ENCODE data around the gene GOLPH3. TPM values are rescaled to one million over a fixed set of nuclear protein-coding genes. Genes with fewer than 3 reads are reported as not detected.

GOLPH3 gene
- total and polyA plus RNA-seq, 2 experiments from 2014 or later: 68.5 to 96.1 TPM

DNA sequence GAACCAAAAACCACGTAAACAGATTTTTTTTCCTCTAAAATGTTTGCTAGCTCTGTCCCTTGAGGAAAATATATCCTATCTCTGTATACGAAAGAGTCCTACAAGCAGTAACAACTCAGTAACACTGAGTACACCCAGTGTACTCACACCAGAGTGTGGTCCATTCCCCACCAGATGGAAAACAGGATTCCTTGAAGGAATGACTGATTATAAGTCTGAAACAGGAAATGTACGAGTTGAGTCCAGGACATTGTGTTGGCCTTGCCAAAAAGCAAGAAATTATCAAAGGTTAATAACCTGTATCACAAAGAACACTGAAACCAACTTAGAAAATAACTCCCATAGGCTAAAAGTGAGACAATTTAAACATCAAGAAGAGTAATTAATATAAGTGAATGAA lies 20.4 kb downstream of the GOLPH3 start:
- TF ChIP-seq CREB1 (CRISPR knock-in tag; IDR thresholded peaks at IDR 0.05; ENCODE audit: low read depth) (no peak), ZNF114 (CRISPR knock-in tag; IDR thresholded peaks at IDR 0.05) (no peak), JUNB (IDR thresholded peaks at IDR 0.05; ENCODE audit: unreplicated experiment) (no peak), EZH2 (IDR thresholded peaks at IDR 0.05; ENCODE audit: low read depth, unreplicated experiment) (no peak), NANOG (IDR thresholded peaks at IDR 0.05; ENCODE audit: borderline replicate concordance) (no peak), ZNF331 (CRISPR knock-in tag; IDR thresholded peaks at IDR 0.05; ENCODE audit: low read depth) (no peak), STAT1 (IDR thresholded peaks at IDR 0.05; ENCODE audit: unreplicated experiment) (no peak), ZNF462 (CRISPR knock-in tag; IDR thresholded peaks at IDR 0.05) (no peak), POLR2AphosphoS5 (IDR thresholded peaks at IDR 0.05; ENCODE audit: low read depth) (no peak), EZH2phosphoT487 (IDR thresholded peaks at IDR 0.05; ENCODE audit: unreplicated experiment) (no peak)
- TF ChIP-seq, protein P1, sequence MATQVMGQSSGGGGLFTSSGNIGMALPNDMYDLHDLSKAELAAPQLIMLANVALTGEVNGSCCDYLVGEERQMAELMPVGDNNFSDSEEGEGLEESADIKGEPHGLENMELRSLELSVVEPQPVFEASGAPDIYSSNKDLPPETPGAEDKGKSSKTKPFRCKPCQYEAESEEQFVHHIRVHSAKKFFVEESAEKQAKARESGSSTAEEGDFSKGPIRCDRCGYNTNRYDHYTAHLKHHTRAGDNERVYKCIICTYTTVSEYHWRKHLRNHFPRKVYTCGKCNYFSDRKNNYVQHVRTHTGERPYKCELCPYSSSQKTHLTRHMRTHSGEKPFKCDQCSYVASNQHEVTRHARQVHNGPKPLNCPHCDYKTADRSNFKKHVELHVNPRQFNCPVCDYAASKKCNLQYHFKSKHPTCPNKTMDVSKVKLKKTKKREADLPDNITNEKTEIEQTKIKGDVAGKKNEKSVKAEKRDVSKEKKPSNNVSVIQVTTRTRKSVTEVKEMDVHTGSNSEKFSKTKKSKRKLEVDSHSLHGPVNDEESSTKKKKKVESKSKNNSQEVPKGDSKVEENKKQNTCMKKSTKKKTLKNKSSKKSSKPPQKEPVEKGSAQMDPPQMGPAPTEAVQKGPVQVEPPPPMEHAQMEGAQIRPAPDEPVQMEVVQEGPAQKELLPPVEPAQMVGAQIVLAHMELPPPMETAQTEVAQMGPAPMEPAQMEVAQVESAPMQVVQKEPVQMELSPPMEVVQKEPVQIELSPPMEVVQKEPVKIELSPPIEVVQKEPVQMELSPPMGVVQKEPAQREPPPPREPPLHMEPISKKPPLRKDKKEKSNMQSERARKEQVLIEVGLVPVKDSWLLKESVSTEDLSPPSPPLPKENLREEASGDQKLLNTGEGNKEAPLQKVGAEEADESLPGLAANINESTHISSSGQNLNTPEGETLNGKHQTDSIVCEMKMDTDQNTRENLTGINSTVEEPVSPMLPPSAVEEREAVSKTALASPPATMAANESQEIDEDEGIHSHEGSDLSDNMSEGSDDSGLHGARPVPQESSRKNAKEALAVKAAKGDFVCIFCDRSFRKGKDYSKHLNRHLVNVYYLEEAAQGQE (IDR thresholded peaks at IDR 0.05; ENCODE audit: unreplicated experiment): no peak
- TF ChIP-seq, protein P2, sequence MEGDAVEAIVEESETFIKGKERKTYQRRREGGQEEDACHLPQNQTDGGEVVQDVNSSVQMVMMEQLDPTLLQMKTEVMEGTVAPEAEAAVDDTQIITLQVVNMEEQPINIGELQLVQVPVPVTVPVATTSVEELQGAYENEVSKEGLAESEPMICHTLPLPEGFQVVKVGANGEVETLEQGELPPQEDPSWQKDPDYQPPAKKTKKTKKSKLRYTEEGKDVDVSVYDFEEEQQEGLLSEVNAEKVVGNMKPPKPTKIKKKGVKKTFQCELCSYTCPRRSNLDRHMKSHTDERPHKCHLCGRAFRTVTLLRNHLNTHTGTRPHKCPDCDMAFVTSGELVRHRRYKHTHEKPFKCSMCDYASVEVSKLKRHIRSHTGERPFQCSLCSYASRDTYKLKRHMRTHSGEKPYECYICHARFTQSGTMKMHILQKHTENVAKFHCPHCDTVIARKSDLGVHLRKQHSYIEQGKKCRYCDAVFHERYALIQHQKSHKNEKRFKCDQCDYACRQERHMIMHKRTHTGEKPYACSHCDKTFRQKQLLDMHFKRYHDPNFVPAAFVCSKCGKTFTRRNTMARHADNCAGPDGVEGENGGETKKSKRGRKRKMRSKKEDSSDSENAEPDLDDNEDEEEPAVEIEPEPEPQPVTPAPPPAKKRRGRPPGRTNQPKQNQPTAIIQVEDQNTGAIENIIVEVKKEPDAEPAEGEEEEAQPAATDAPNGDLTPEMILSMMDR (conservative IDR thresholded peaks at IDR 0.05; ENCODE audit: low read depth in 2 of 2): no peak
- TF ChIP-seq, protein P3, sequence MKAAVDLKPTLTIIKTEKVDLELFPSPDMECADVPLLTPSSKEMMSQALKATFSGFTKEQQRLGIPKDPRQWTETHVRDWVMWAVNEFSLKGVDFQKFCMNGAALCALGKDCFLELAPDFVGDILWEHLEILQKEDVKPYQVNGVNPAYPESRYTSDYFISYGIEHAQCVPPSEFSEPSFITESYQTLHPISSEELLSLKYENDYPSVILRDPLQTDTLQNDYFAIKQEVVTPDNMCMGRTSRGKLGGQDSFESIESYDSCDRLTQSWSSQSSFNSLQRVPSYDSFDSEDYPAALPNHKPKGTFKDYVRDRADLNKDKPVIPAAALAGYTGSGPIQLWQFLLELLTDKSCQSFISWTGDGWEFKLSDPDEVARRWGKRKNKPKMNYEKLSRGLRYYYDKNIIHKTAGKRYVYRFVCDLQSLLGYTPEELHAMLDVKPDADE (IDR thresholded peaks at IDR 0.05): no peak
- no peaks in the 10 kb centered on the region for H3K9me3 Mint-ChIP-seq
- H3K4me1 ChIP-seq (ENCODE audit: insufficient read depth): peaks cover 10% of the 10 kb centered on the region
- H3K27me3 Mint-ChIP-seq (ENCODE audit: insufficient read depth, low read depth, poor library complexity): peaks cover 2% of the 10 kb centered on the region
- no peaks in the 10 kb centered on the region; the same call in 1 of the 2 replicates for H3F3A ChIP-seq (replicated peaks; ENCODE audit: low read depth)
- H3K4me2 ChIP-seq: no peak overlapping the region
- H3K4me3 ChIP-seq: no peak overlapping the region
- DNase-seq (ENCODE audit: low spot score) (no peak), ATAC-seq (no peak)
- H3K9me2 ChIP-seq (ENCODE audit: insufficient read depth): no peaks in the 10 kb centered on the region
- H3K27ac ChIP-seq (ENCODE audit: low read depth): no peak overlapping the region
- H3K4me1 Mint-ChIP-seq: peaks cover 4% of the 10 kb centered on the region; the same call in 2 of the 3 replicates
- no peaks in the 10 kb centered on the region for H3K27me3 ChIP-seq (ENCODE audit: insufficient read depth)
- H3K4me3 Mint-ChIP-seq: no peak overlapping the region
- peaks cover 99% of the 10 kb centered on the region for H3K79me2 ChIP-seq (replicated peaks; ENCODE audit: insufficient read depth)
- no peaks in the 10 kb centered on the region for H3K36me3 ChIP-seq (ENCODE audit: insufficient read depth)
- H3K36me3 Mint-ChIP-seq (ENCODE audit: low read depth): peaks cover 8% of the 10 kb centered on the region; the same call in 2 of the 3 replicates
- H3K27ac Mint-ChIP-seq: no peak overlapping the region
- H2AFZ ChIP-seq: no peak overlapping the region
- H4K20me1 ChIP-seq (replicated peaks; ENCODE audit: insufficient read depth): peaks cover 78% of the 10 kb centered on the region

Data from GM23338 (cell line).